Loucy (cell line): ENCODE measurements around the gene PAWR.

Experiments
- H2AFZ ChIP-seq: fragments of 200-600 bp; sonication (generic); 2 replicates; pipeline ENCODE4 v1.6.0; 2016; ENCODE audit warnings: antibody characterized with exemption, mild to moderate bottlenecking, low read length, moderate library complexity
- H3F3A ChIP-seq: fragments of 200-600 bp; 2 replicates; pipeline ENCODE4 v1.6.0; 2016; ENCODE audit warnings: antibody characterized with exemption, low read depth, mild to moderate bottlenecking
- H3K27me3 ChIP-seq: fragments of 200-600 bp; sonication (generic); 2 replicates; pipeline ENCODE4 v1.6.1; 2014; ENCODE audit warnings: low read length, mild to moderate bottlenecking; ENCODE audit not compliant: insufficient read depth, poor library complexity, severe bottlenecking
- H3K36me3 ChIP-seq: fragments of 200-600 bp; sonication (generic); 2 replicates; pipeline ENCODE4 v1.6.1; 2016; ENCODE audit warnings: low read length; ENCODE audit not compliant: insufficient read depth
- H3K4me1 ChIP-seq: fragments of 200-600 bp; sonication (generic); 2 replicates; pipeline ENCODE4 v1.5.1; 2014; ENCODE audit warnings: low read length, mild to moderate bottlenecking; ENCODE audit not compliant: insufficient read depth, poor library complexity, severe bottlenecking
- H3K4me2 ChIP-seq: fragments of 200-600 bp; sonication (generic); 2 replicates; pipeline ENCODE4 v1.6.0; 2014; ENCODE audit warnings: antibody characterized with exemption, low read length, low read depth, mild to moderate bottlenecking; ENCODE audit not compliant: poor library complexity, severe bottlenecking
- H3K4me3 ChIP-seq: fragments of 200-600 bp; sonication (generic); 2 replicates; pipeline ENCODE4 v1.5.1; 2014; ENCODE audit warnings: low read length, mild to moderate bottlenecking, mixed read lengths; ENCODE audit not compliant: poor library complexity, severe bottlenecking
- H3K79me2 ChIP-seq: fragments of 200-600 bp; sonication (generic); 2 replicates; pipeline ENCODE4 v1.6.1; 2014; ENCODE audit warnings: low read length; ENCODE audit not compliant: insufficient read depth
- H3K9ac ChIP-seq: fragments of 200-600 bp; sonication (generic); 2 replicates; pipeline ENCODE4 v1.6.0; 2014; ENCODE audit warnings: mild to moderate bottlenecking, low read depth, low read length, moderate library complexity; ENCODE audit not compliant: poor library complexity, severe bottlenecking
- H3K9me2 ChIP-seq: fragments of 200-600 bp; sonication (generic); replicated peaks from 2 replicates; pipeline ENCODE4 v1.6.1; 2016; ENCODE audit warnings: low read depth, low read length, mixed read lengths
- H3K9me3 ChIP-seq: fragments of 200-600 bp; sonication (generic); 2 replicates; pipeline ENCODE4 v1.6.1; 2014; ENCODE audit warnings: mild to moderate bottlenecking, antibody characterized with exemption, low read length, low read depth; ENCODE audit not compliant: insufficient read depth
- H4K20me1 ChIP-seq: fragments of 200-600 bp; sonication (generic); 2 replicates; pipeline ENCODE4 v1.6.0; 2014; ENCODE audit warnings: antibody characterized with exemption, low read length, mild to moderate bottlenecking; ENCODE audit not compliant: insufficient read depth, poor library complexity, severe bottlenecking
- CTCF ChIP-seq: fragments of 200-600 bp; sonication (generic); conservative IDR thresholded peaks from 2 replicates; pipeline ENCODE4 v1.5.1; 2014; ENCODE audit warnings: mild to moderate bottlenecking, antibody characterized with exemption, low read length
- EZH2phosphoT487 ChIP-seq: fragments of 200-600 bp; IDR thresholded peaks from 2 replicates; pipeline ENCODE4 v1.6.1; 2018; ENCODE audit warnings: antibody characterized with exemption, mild to moderate bottlenecking, moderate library complexity, borderline replicate concordance

Gene PAWR

DNA sequence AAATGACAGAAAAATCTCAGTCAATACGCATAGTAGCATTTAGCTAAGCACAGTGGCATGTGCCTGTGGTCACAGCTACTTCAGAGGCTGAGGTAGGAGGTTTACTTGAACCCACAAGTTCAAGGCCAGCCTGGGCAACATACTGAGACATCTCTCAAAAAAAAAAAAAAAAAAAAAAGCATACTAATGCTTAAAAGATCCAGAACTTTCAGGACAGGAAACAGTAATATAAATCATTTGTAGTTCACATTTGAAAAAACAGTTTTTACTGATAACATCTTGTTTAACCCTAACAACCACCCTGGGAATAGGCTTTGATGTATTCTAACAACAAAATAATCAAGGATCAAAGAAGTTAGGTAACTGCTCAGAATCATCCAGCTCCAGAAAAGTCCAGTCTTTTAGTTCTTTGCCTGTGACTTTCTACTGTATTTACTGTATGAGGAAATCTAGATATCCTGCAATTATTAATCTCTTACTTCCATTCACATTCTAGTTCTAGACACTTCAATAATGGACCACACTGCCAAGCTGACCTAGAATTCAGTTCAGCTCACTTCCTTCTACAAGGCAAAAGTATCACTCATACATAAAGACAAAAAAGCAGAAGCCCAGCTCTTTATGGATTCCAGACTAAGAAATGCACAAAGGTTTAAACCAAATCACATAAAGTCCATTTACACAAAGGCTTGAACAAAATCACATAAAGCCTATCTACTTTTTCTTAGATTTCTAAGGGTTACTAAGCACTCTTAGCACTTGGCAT, 28.5 kb downstream of the PAWR start:
- Histone ChIP-seq H4K20me1 (no peaks in the 10 kb centered on the region), H3F3A (no peaks in the 10 kb centered on the region), H3K9me2 (no peaks in the 10 kb centered on the region), H3K36me3 (no peaks in the 10 kb centered on the region), H3K9ac (no peak overlapping the region), H3K4me2 (no peak overlapping the region), H3K4me1 (no peaks in the 10 kb centered on the region), H3K4me3 (no peak overlapping the region), H2AFZ (no peak overlapping the region), H3K27me3 (no peaks in the 10 kb centered on the region), H3K79me2 (no peaks in the 10 kb centered on the region), H3K9me3 (no peaks in the 10 kb centered on the region)
- TF ChIP-seq EZH2phosphoT487, result no peak
- no peak for TF ChIP-seq CTCF

- H3K9me3 ChIP-seq, result no peaks in the 10 kb centered on the region
- H3K27me3 ChIP-seq, result no peaks in the 10 kb centered on the region
- no peaks in the 10 kb centered on the region for H3F3A ChIP-seq
- no peak overlapping the region for H3K9ac ChIP-seq
- H2AFZ ChIP-seq, result no peak overlapping the region
- H3K4me1 ChIP-seq, result no peaks in the 10 kb centered on the region
- no peaks in the 10 kb centered on the region for H3K9me2 ChIP-seq
- H3K36me3 ChIP-seq, result no peaks in the 10 kb centered on the region
- H4K20me1 ChIP-seq, result no peaks in the 10 kb centered on the region
- H3K4me3 ChIP-seq, result no peak overlapping the region
- no peak overlapping the region for H3K4me2 ChIP-seq
- TF ChIP-seq CTCF, result no peak
- TF ChIP-seq EZH2phosphoT487, result no peak
- H3K79me2 ChIP-seq, result no peaks in the 10 kb centered on the region
These were observed 29.1 kb downstream of the PAWR start for GRCh38 chr12:79661629-79662028.

DNA sequence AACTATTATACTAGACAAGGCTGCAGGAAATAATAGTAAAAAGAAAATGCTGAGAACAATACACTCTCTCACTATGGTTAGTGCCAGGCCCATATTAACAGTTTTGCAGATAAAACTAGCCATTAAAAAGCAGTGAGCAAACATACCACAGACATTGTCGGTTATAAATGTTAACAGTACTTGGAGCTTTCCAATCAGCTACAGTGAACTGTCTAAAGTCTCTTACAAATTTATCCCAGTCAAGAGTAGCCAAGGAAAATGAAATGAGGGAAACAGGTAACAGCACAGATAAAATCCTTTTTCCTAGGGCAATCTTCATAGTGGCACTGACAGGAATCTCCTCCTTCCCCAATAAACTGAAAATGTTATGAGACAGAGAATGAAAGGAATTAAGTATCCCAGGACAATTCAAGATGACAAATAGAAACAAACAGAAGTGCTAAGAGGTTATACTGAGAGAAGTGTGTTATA, 30.8 kb downstream of the PAWR start:
- H3K4me2 ChIP-seq, result no peak overlapping the region
- no peak overlapping the region for H3K9ac ChIP-seq
- H3F3A ChIP-seq, result no peaks in the 10 kb centered on the region
- H2AFZ ChIP-seq, result no peak overlapping the region
- no peaks in the 10 kb centered on the region for H3K79me2 ChIP-seq
- H3K4me1 ChIP-seq, result no peaks in the 10 kb centered on the region
- H3K27me3 ChIP-seq, result no peaks in the 10 kb centered on the region
- H4K20me1 ChIP-seq, result no peaks in the 10 kb centered on the region
- H3K36me3 ChIP-seq, result no peaks in the 10 kb centered on the region
- H3K9me3 ChIP-seq, result no peaks in the 10 kb centered on the region
- TF ChIP-seq CTCF (no peak), EZH2phosphoT487 (no peak)
- no peak overlapping the region for H3K4me3 ChIP-seq
- H3K9me2 ChIP-seq, result no peaks in the 10 kb centered on the region
